Hematopoietic multipotent progenitor cell treated with erythropoietin and hydrocortisone succinate and interleukin-3 and kit ligand, for 17 days (in vitro differentiated cells): ENCODE results near the gene IMPG2.
"Not testable (repeated sequence)": the region's sequence is repeated elsewhere in the genome, so short reads cannot be mapped to it uniquely, and the experiment has no call there.

ENCODE experiments used
- DNase-seq: peaks from one replicate; pipeline ENCODE4 v3.0.0-alpha.2; 2015; ENCODE audit warnings: low spot score

Gene IMPG2

GRCh38 chr3:101320475-101320874, at the start of gene IMPG2:
Gene IMPG2 (minus strand): TSS chr3:101320575. CDS start chr3:101320372, 203 bp downstream.
- no peak for DNase-seq

DNA sequence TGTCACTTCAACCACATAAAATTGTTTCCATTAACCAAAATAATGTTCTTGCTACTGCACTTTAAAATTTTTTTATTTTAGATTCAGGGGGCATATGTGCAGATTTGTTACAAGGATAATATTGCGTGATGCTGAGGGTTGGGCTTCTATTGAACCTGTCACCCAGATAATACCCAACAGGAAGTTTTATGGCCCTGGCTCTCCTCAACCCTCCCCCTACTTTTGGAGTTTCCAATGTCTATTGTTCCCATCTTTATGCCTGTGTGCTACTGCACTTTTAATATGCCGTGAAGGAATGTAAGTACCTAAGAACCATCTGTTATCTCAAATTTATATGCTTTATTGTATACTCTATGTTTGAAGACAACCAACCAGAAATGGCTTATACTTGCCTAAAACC, 42.0 kb upstream of the IMPG2 start:
- DNase-seq = no peak

GRCh38 chr3:101351829-101352228, 31.5 kb upstream of the IMPG2 start:
- DNase-seq = no peak

DNA sequence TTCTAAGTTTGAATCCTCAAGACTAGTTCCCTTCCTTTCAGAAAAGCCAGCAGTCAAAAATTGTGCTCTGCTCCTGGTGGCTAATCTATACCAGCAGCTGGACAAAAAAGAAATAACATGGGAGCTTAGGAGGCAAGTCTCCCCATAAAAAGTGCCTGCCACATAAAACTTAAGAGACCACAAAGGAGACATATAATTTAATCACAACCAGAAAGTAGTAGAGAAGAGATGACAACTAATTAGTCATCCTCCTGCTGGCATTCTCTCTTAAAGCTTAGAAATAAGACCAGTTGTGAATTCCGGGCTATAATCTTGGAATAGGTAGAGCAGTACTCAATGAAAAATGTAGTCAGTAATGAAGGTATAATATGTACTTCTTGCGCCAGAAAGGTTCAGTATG, 20.2 kb upstream of the IMPG2 start:
- DNase-seq = no peak

DNA sequence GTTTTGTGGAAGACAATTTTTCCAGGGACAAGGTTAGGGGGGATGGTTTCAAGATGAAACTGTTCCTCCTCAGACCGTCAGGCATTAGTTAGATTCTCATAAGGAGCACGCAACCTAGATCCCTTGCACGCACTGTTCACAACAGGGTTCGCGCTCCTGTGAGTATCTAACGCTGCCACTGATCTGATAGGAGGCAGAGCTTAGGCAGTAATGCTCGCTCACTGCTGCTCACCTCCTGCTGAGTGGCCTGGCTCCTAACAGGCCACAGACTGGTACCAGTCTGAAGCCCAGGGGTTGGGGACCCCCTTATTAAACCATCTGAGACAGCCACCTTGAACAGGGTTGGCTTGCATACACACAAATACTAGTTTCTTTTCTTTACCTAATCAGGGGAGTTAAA, 13.5 kb upstream of the IMPG2 start:
- DNase-seq = no peak

DNA sequence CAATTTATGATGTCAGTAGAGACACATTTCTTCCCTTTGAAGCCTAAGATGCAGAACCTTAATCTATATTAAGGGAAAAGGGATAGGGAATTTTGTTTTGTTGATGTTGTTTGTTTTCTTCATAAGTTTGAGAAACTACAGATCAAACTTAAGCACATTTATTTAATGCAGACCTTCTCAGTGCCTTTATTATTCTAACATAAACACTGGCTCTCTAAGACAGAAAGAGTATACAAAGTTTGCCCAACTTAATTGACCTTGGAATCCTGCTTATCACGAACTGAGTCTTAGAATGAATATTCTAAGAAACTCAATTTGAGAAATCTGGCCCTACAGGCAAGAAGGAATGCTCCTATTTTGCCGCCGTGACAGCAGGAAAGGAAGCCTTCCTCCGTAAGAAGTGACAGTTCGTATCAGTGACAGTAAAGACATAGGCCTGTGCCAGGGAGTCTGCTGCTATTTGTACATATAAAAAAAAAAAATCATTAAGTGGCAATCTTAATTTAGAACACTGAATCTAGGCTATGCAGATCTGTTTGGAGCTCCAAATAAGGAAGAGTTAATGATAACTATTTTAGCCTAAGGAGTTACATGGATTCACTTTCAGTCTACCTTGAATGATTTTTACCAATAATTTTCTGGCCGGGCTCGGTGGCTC, 8.8 kb upstream of the IMPG2 start:
- no peak for DNase-seq

GRCh38 chr3:101325393-101326134, 5.2 kb upstream of the IMPG2 start:
- peak; percentile 60 for DNase-seq

- DNase-seq = no peak
Measured at GRCh38 chr3:101319531-101319930, 844 bp downstream of the IMPG2 start.

DNA sequence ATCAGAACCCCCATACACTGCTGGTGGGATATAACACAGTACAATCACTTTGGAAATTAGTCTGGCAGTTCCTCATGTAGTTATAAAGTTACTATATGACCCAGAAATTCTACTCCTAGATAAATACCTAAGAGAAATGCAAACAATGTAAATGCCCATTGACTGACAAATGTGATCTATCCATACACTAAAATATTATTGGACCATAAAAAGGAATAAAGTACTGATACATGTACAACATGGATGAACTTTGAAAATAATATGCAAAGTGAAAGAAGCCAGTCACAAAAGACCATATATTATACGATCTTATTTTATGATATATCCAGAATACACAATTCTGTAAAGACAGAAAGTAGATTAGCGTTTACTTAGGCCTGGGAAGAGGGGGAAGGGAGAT, 7.8 kb downstream of the IMPG2 start:
- no peak for DNase-seq

GRCh38 chr3:101311676-101312075, 8.7 kb downstream of the IMPG2 start:
- no peak for DNase-seq

DNA sequence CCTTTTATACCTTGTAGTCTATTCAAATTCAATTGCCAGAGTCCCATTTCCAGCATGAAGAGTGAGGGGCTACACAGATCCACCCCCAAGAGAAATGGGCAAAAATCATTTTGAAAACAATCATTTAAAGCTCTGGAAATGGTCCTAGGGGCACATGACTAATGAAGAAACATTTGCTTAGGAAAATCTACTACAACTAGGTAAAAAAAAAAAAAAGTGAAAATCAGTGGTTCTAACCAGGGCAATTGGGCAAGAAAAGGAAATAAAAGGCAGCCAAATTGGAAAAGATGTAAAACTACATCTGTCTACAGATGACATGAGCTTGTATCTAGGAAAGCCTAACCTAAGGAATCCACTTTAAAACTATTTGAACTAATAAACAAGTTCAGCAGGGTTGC, 9.4 kb downstream of the IMPG2 start:
- DNase-seq = no peak

DNA sequence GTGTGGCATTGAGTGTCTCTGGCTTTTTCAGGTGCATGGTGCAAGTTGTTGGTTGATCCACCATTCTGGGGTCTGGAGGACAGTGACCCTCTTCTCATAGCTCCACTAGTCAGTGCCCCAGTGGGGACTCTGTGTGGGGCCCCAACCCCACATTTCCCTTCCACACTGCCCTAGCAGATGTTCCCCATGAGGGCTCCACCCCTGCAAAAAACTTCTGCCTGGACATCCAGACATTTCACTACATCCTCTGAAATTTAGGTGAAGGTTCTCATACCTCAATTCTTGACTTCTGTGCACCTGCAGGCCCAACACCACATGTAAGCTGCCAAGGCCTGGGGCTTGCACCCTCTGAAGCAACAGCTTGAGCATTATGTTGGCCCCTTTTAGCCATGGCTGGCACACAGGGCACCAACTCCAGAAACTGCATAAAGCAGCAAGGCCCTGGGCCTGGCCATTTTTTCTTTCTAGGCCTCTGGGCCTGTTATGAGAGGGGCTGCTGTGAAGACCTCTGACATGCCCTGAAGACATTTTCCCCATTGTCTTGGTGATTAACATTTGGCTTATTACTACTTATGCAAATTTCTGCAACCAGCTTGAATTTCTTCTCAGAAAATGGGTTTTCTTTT, 12.1 kb downstream of the IMPG2 start:
- not testable (repeated sequence) for DNase-seq

DNA sequence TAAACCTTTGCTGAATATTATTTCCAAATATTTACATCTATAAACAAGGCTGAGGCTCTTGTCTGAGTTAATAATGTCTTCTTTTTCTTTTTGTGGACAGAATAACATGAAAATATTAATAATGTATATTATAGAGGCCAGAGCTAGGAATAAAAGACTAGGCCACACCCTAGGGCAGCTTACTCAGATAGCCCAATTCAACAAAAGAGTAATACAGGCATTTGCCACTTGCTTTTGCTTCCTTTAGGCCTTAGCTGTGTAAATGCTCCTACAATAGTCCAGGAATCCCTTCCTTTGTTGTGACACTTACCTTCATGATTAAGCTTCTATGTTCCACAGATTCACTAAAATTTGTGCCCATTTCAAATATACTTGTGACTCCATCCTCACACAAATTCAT, 16.5 kb downstream of the IMPG2 start:
- no peak for DNase-seq

- no peak for DNase-seq
Measured at GRCh38 chr3:101303089-101303731, 17.2 kb downstream of the IMPG2 start.

DNA sequence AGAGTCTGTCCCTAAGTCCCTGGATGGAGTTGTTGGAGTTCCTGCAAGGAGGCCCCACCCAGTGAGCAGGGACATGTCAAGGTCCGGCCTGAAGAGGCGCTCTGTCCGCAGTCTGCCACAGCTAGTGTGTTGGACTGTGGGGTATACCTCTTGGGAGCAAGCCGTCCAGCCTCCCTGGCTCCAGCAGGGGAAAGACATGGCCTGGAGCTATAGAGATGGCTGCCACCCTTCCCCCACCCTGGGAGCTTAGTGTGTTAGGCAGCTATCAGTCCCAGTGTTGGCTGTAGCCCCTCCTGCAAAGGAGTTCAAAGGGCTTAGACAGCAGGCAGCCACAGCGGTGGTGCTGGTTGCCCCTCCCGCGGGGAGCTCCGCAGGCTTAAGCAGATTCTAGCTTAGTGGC, 20.3 kb downstream of the IMPG2 start:
- no peak for DNase-seq

GRCh38 chr3:101292027-101292426, 28.3 kb downstream of the IMPG2 start:
- DNase-seq = no peak

DNA sequence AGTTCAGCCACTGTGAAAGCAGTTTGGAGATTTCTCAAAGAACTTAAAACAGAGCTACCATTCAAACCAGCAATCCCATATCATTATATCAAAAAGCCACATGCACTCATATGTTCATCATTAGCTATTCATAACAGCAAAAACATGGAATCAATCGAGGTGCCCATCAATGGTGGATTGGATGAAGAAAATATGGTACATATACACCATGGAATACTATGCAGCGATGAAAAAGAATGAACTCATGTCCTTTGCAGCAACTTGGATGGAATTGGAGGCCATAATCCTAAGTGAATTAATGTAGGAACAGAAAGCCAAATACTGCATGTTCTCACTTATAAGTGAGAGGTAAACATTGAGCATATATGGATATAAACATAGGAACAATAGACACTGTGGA, 32.1 kb downstream of the IMPG2 start:
- no peak for DNase-seq

DNA sequence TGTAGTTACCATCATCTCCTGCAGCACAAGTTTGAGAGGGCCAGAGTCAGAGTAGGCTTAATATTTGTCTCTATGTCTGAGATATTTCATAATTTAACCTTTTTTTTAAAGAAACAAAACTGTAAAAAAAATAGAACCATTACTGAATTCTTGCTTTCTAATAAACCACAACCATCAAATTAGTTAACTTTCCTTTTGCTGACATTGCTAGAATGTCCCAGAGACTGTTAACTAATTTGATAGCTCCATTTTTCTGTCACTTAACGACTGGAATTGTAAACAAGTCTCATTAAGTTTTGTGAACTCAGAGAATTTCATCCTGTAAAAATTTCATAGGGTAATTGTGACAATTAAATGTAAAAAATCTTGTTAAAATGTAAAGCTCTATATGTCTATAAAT, 35.6 kb downstream of the IMPG2 start:
- DNase-seq = no peak

DNA sequence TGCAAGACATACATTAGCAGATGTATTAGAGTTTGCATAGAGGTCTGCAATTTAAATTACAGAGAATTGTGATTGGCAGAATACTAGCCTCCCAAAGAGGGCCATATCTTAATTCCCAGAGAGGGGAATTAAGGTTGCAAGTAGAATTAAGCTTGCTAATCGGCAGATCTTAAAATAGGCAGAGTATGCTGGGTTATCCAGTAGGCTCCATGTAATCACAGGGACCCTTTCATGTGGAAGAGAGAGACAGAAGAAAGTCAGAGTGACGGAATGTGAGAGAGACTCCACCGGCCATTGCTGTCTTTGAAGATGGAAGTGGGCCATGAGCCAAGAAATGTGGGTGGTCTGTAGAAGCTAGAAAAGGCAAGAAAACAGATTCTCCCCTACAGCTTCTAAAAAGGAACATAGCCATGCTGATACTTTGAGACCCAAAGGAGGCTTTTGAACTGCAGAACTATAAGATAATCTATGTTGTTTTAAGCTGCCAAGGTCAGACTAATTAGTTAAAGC, 38.8 kb downstream of the IMPG2 start:
- no peak for DNase-seq

GRCh38 chr3:101279765-101280385, 40.5 kb downstream of the IMPG2 start:
- DNase-seq = no peak

GRCh38 chr3:101279162-101279561, 41.2 kb downstream of the IMPG2 start:
- DNase-seq = no peak

DNA sequence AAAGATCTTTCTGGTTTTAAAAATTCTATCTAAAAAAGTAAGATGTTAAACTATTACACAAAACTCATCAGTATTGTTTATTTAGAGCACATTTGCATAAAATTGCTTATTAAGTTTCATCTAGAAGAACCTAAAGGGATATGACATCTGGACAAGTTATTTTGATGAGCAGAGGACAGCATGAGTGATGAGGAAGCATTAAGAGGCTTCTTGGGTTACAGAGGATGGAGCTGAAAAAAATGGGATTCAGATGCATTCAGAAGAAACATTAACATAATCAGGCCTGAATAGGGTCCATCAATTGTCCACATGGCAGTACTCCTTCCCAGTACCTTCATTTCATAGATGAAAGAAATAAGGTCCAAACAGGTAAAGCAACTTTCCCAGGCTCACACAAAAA, 41.6 kb downstream of the IMPG2 start:
- no peak for DNase-seq
